Measurements from ENCODE around the gene OSCAR. TPM values are rescaled to one million over a fixed set of nuclear protein-coding genes. Genes with fewer than 3 reads are reported as not detected.

OSCAR gene, protein sequence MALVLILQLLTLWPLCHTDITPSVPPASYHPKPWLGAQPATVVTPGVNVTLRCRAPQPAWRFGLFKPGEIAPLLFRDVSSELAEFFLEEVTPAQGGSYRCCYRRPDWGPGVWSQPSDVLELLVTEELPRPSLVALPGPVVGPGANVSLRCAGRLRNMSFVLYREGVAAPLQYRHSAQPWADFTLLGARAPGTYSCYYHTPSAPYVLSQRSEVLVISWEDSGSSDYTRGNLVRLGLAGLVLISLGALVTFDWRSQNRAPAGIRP
- under 1 TPM; 0.37 to 0.38 TPM for total RNA-seq

DNA sequence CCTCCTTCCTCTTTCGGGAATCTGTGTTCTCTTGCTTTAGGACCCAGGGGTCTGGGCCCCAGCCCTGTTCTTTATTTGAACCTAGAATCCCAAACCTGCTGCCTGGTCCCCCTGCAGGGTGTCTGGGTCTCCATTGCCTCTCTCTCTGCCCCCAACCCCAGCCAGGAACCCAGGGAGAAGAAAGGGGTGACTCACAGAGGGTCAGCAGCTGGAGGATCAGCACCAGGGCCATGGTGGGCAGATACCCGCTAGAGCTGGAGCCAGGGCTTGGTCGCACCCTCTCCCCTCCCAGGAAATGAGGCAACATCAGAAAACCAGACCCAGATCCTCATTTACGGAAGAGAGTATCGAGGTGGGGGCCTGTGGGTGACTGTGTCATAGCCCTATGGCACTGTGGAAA is at the start of gene OSCAR:
OSCAR (minus strand) TSS at position 243 of the 400 bp plus-strand sequence; CDS start at position 232, 11 bp downstream.
- DNase-seq, result no peak
- H3K4me1 Mint-ChIP-seq, result peaks cover 21% of the 10 kb centered on the region
- no peak within 1 kb of the TSS for H3K27ac Mint-ChIP-seq
- peak within 1 kb of the TSS; percentile 51 for H3K4me3 Mint-ChIP-seq
- peaks cover 14% of the 10 kb centered on the region for H3K27me3 Mint-ChIP-seq
- no peaks in the 10 kb centered on the region for H3K9me3 Mint-ChIP-seq
- peaks cover 2% of the 10 kb centered on the region for H3K36me3 Mint-ChIP-seq

DNA sequence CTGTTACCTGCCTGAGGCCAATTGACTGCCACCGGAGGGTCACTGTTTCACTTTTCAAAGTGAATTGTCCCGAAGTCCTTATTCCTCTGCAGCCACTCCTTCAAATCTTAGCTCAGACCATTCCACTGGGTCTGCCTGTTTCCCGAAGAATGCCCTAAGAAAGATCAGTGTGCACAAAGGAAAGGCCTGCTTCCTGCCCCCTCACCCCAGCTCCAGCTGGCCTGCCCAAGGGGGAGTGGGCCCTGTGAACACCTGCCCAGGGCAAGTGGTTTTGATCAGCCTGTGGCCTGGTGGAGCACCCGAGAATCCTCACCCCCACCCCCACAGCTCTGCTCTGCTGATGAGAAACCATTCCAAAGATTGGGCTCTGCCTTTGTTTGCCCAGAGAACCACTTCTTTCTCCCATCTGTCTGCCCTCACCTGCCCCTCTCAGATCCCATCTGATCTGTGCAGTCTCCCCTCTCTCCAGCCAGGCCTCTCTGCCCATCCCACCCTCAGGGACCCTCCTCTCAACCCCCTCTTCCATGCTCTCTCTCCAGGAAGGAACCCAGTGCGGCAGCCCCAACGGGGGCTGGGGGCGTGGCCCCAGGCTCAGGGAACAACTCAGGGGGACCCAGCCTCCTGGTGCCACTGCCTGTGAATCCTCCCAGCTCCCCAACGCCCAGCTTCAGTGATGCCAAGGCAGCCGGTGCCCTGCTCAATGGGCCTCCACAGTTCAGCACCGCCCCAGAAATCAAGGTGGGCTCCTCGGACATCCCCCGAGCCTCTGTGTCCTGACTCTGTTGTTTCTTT is 48.6 kb upstream of the OSCAR start:
- no peak for DNase-seq
- H3K9me3 Mint-ChIP-seq, result no peaks in the 10 kb centered on the region
- peaks cover 6% of the 10 kb centered on the region for H3K4me1 Mint-ChIP-seq
- H3K4me3 Mint-ChIP-seq, result no peak overlapping the region
- H3K36me3 Mint-ChIP-seq, result peaks cover 35% of the 10 kb centered on the region
- no peaks in the 10 kb centered on the region for H3K27me3 Mint-ChIP-seq
- no peak overlapping the region for H3K27ac Mint-ChIP-seq

DNA sequence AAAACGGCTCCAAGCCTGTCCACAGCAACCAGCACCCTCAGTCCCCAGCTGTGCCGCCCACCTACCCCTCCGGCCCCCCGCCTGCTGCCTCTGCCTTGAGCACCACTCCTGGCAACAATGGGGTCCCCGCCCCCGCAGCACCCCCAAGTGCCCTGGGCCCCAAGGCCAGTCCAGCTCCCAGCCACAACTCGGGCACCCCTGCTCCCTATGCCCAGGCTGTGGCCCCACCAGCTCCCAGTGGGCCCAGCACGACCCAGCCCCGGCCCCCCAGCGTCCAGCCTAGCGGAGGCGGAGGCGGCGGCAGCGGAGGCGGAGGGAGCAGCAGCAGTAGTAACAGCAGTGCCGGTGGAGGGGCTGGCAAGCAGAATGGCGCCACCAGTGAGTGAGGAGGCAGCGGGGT is 47.6 kb upstream of the OSCAR start:
- DNase-seq, result no peak
- Mint-ChIP-seq H3K27me3 (no peaks in the 10 kb centered on the region), H3K27ac (no peak overlapping the region), H3K9me3 (no peaks in the 10 kb centered on the region), H3K4me1 (no peaks in the 10 kb centered on the region), H3K36me3 (peaks cover 27% of the 10 kb centered on the region), H3K4me3 (no peak overlapping the region)

DNA sequence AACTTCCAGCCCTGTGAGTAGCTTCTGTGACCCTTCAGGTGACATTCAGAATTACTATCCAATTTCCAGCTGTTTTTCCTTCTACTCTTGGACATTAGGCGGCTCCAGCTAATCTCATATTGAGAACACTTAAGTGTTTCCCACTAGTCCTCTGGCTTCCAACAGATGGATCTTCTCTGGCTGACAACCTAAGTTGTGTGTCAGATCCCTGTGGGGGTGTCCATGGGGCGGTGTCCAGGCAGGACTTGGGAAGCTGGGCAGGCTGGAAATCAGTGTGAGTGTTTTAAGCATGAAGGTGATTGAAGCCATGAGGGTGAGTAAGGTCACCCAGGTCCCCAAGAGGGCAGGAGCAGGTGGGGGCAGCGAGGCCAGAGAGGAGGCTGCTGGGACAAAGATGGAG is 47.1 kb upstream of the OSCAR start:
- Mint-ChIP-seq H3K4me1 (no peaks in the 10 kb centered on the region), H3K27ac (no peak overlapping the region), H3K36me3 (peaks cover 25% of the 10 kb centered on the region), H3K9me3 (no peaks in the 10 kb centered on the region), H3K27me3 (no peaks in the 10 kb centered on the region), H3K4me3 (no peak overlapping the region)
- DNase-seq, result no peak

DNA sequence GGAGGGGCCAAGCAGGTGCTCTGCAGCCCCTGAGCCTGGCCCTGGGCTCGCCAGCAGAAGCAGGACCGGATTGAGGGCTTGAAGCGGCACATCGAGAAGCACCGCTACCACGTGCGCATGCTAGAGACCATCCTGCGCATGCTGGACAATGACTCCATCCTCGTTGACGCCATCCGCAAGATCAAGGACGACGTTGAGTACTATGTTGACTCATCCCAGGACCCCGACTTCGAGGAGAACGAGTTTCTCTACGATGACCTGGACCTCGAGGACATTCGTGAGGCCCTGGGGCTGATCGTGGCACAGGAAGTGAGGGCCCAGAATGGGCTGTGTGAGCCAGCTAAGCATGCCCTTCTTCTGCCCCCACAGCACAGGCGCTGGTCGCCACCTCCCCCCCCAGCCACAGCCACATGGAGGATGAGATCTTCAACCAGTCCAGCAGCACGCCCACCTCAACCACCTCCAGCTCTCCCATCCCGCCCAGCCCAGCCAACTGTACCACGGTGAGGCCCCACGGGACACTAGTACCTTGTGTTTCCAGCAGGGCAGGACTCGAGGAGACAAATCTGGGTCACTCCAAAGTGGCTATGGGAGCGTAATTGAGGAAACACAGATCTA is 45.0 kb upstream of the OSCAR start:
- Mint-ChIP-seq H3K36me3 (peaks cover 25% of the 10 kb centered on the region), H3K9me3 (no peaks in the 10 kb centered on the region), H3K4me3 (no peak overlapping the region), H3K27ac (no peak overlapping the region), H3K27me3 (no peaks in the 10 kb centered on the region), H3K4me1 (peaks cover 10% of the 10 kb centered on the region)
- DNase-seq, result no peak

DNA sequence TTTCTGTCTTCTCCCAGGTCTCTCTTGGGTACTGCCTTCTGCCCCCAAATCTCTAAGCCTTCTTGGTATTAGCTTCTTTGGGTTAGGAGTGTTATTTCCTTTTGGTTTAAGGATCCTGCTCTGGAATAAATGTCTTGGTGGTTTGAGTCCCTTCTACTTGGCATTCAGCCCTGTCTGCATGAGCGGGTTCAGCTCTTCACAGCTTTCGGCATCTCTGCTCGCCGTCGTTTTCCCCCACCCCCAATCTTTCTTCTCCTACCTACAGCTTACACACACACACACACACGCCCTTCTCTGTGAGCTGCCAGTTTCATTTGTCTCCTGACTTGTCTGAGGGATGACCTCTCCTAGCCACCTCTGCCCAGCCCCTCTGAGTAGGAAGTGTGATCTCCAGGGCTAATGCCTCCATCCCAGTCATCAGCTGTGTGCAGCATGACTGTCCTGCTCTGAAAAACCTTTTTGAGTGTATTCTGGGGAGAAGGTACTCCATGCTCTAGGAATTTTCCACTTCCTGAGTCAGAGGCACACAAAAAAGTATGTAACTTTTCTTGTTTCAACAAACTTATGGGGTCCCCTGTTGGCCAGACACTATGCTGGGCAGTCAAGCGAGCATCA is 41.7 kb upstream of the OSCAR start:
- Mint-ChIP-seq H3K36me3 (peaks cover 20% of the 10 kb centered on the region), H3K9me3 (no peaks in the 10 kb centered on the region), H3K27me3 (peaks cover 2% of the 10 kb centered on the region), H3K4me1 (peaks cover 30% of the 10 kb centered on the region), H3K4me3 (no peak overlapping the region), H3K27ac (peak overlapping the region; percentile 39)
- DNase-seq, result no peak

DNA sequence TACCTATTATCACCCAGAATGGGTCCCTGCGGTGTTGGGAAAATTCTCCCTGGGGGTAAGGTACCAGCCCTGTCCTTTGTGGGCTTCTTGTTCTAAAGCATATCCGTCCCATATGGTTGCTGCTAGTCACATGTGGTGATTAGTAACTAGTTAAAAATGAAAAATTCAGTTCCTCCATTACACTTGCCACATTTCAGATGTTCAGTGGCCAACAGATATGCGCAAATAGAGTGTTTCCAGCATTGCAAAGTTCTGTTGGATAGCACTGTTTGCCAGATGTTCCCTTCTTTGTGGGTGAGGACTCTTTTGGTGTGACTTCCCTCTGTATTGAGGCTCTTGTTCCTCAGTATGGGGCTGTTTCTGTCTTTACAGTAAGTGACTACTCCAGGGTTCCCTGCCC is 40.8 kb upstream of the OSCAR start:
- H3K36me3 Mint-ChIP-seq, result peaks cover 13% of the 10 kb centered on the region
- no peak overlapping the region for H3K4me3 Mint-ChIP-seq
- peaks cover 34% of the 10 kb centered on the region for H3K4me1 Mint-ChIP-seq
- H3K9me3 Mint-ChIP-seq, result no peaks in the 10 kb centered on the region
- no peak for DNase-seq
- peak overlapping the region; percentile 39 for H3K27ac Mint-ChIP-seq
- peaks cover 4% of the 10 kb centered on the region for H3K27me3 Mint-ChIP-seq

DNA sequence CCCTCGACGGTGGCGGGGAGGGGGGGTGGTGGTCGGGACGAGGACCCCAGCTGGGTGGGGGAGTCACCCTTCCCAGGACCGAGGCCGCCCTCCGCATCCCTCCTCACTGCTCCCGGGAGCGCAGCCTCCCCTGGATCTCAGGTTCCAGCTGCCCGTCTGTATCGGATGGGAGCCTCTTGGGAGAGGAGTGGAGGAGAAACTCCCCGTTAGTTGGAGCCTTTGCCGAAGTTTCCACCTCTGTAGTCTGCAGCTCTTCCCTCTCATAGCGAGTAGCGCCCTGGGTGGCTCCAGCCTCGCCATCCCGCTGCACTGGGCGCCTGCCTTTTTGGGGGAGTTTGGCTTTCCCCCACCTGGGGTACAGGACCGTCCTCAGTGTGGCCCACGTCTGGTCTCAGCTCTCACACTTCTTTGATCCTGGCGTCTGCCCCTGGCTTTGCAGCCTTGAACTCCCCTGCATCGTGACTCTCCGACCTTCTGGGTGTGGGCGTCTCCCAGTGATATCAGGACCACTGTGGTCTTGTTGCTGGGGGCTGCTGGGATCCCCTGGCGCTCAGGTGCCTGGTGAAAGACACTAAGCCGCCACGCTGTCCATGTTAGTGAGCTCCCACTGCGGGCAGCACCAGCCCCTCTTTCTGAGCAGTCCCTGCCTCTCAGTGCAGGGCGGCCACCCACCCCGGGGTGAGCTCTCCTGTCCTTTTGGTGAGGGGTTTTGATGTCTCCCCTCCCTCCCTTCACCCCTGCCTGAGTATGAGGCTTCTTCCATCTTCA is 38.1 kb upstream of the OSCAR start:
- Mint-ChIP-seq H3K4me1 (peaks cover 44% of the 10 kb centered on the region), H3K27me3 (peaks cover 10% of the 10 kb centered on the region), H3K36me3 (peaks cover 7% of the 10 kb centered on the region), H3K27ac (peak overlapping the region; percentile 92), H3K9me3 (no peaks in the 10 kb centered on the region), H3K4me3 (peak overlapping the region; percentile 94)
- DNase-seq, result peak; percentile 48

DNA sequence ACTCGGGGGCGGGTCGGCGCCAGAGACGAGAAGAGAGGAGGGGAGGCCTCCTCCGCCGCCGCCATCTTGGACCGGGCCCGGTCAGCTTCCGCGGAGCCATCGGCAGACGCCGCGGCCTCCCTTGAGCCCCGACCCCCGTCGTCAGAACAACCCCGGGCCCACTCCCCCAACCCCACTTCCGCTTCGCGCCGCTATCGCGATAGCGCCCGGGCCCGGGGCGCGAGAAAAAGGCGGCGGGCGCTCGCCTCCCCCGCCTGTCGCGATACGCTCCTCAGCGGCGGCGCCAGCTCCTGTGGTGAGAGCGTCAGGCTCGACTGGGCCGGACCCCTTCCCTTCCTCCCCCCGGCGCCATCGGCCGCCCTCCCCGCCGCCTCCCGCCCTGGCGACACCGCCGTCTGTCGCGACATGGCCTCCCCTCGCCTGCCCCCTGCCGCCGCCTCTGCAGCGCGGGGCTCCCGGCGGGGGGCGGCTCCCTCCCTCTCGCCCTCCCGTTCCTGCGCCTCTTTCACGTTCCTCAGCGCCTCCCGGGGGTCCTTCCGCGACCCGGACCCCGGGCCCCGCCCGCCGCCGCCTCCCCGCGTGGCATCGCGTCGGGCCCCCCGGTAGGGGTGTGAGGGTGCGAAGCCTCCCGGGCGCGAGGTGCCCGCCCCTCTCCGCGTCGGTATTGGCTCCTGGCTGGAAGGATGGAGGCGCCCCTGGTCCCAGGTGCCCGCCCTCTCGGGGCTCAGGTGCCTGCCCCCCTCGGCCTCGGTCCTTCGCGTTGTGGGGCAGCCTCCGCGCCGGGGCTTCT is 37.3 kb upstream of the OSCAR start, which contains the start of gene CNOT3:
CNOT3 (plus strand) TSS at position 64 of the 790 bp plus-strand sequence. CDS start 5,217 bp downstream, outside the sequence.
- Mint-ChIP-seq H3K36me3 (peaks cover 7% of the 10 kb centered on the region), H3K4me1 (peaks cover 44% of the 10 kb centered on the region), H3K27ac (peak within 1 kb of the TSS; percentile 92), H3K4me3 (peak within 1 kb of the TSS; percentile 94), H3K27me3 (peaks cover 10% of the 10 kb centered on the region), H3K9me3 (no peaks in the 10 kb centered on the region)
- peak; percentile 51 for DNase-seq

DNA sequence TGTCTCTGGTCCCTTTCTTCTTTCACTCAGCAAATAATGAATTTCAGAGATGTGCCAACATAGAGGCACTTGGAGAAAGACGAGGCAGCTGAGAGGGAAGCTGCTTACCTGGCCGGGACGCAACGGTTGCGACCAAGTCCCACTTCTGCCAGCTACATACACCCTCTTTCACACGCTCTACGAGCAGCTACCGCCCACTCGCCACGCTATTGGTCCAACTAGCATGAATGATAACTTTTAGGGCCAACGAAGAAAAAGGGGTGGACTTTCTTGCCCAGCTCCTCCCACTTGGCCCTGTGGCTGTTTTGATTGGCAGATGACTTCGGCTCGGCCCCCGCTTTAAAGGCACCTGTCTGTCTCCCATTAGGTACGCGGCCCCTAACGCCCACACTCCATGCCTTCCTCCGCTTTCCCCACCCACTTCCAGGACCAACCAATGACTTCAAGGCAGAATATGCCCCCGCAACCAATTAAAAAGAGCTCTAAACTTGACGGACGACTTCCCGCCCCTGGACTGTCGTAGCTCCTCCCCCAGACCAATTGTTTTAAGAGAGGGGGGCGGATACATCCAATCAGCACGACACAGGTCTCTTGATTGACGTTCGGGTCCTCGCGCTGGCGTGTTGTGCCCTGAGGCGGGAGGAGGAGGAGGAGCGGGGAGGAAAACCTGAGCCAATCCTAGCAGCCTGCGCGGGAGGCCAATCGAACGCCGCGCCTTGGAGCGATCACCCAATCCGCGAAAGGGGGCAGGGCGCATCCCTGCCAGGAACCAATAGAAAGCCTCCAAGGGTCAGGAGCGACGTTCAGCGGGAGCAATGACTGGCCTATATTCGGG is 36.5 kb upstream of the OSCAR start:
- peak overlapping the region; percentile 94 for H3K4me3 Mint-ChIP-seq
- DNase-seq, result peak; percentile 99
- peaks cover 7% of the 10 kb centered on the region for H3K36me3 Mint-ChIP-seq
- peaks cover 10% of the 10 kb centered on the region for H3K27me3 Mint-ChIP-seq
- peaks cover 44% of the 10 kb centered on the region for H3K4me1 Mint-ChIP-seq
- peak overlapping the region; percentile 87 for H3K27ac Mint-ChIP-seq
- no peaks in the 10 kb centered on the region for H3K9me3 Mint-ChIP-seq

DNA sequence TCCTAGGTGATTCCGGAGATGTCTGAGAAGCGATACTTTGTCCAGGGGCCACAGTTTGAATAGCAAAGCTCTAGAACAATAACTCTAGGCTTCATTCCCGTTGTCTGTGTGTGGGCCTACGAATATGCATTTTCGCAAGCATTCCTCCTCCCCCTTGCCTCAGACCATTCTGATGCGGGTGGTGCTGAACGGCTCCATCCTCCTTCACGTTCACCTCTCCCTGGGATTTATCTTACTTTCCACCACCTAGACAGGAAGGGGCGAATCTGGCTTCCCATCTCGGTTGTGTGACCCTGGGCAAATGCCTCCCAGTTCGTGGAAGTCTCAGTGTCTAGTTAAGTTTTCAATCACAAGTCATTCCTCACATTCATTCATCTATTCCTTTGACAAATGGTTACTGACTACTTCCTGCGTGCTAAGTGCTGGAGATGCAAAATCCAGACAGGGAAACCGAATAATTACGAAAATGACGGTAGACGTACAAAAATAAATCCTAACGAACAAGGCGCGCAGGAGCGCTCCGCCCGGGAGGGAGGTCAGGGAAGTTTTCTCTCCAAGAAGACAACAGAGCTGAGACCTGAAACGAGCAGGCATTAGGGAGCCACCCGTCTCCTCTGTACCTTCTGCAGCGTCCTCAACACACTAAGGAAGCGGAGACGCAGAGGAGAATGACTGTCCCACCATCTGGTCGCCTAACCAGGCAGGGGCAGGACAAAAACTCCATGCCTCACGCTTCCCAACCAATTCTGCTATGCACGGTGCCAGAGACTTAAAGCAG is 35.7 kb upstream of the OSCAR start:
- H3K4me1 Mint-ChIP-seq, result peaks cover 37% of the 10 kb centered on the region
- peaks cover 10% of the 10 kb centered on the region for H3K27me3 Mint-ChIP-seq
- peaks cover 7% of the 10 kb centered on the region for H3K36me3 Mint-ChIP-seq
- H3K4me3 Mint-ChIP-seq, result peak overlapping the region; percentile 94
- peak overlapping the region; percentile 87 for H3K27ac Mint-ChIP-seq
- DNase-seq, result no peak
- no peaks in the 10 kb centered on the region for H3K9me3 Mint-ChIP-seq

DNA sequence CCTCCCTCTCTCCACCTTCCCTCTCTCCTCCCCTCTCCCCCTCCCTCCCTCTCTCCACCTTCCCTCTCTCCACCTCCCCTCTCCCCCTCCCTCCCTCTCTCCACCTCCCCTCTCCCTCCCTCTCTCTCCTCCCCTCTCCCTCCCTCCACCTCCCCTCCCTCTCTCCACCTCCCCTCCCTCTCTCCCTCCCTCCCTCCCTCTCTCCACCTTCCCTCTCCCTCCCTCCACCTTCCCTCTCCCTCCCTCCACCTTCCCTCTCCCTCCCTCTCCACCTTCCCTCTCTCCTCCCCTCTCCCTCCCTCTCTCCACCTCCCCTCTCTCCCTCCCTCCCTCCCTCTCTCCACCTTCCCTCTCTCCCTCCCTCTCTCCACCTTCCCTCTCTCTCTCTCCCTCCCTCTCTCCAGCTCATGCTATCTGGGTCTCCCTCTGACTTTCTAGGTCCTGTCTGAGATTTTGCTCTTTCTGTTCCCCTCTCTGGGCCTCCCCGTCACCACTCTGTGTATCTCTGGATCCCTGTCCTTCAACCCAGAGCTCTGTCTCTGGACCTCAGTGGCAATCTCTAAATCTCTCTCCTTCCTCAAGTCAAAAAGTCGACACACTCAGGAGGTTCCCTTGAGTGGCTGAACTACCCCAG is 33.5 kb upstream of the OSCAR start:
- H3K27me3 Mint-ChIP-seq, result peaks cover 10% of the 10 kb centered on the region
- DNase-seq, result no peak
- H3K36me3 Mint-ChIP-seq, result peaks cover 4% of the 10 kb centered on the region
- H3K27ac Mint-ChIP-seq, result no peak overlapping the region
- no peaks in the 10 kb centered on the region for H3K9me3 Mint-ChIP-seq
- H3K4me1 Mint-ChIP-seq, result peaks cover 19% of the 10 kb centered on the region
- H3K4me3 Mint-ChIP-seq, result no peak overlapping the region
